Measurements from ENCODE around the gene MGRN1. TPM values are rescaled to one million over a fixed set of nuclear protein-coding genes. Genes with fewer than 3 reads are reported as not detected.

The MGRN1 gene
- total RNA-seq, 5 donors from 2014 or later (not counting 1 experiment from before 2014, with no cell fraction given), result 63.1 to 76.8 (median 72.2) TPM

- CTCF ChIA-PET, result no interaction called here
- no peak for DNase-seq
- peaks cover 20% of the 10 kb centered on the region for H3K36me3 Mint-ChIP-seq
Observed at GRCh38 chr16:4702466-4702808, 77.8 kb downstream of the MGRN1 start.

GRCh38 chr16:4703906-4704305 lies 79.3 kb downstream of the MGRN1 start:
- no peak overlapping the region for H3K27ac Mint-ChIP-seq

More at GRCh38 chr16:4702466-4702808, 77.8 kb downstream of the MGRN1 start:
- no peaks in the 10 kb centered on the region for H3K9me3 ChIP-seq
- Mint-ChIP-seq H3K4me1 (peaks cover 0 to 11% (median 3%) of the 10 kb centered on the region in 3 donors), H3K27ac (peak overlapping the region in 1 of 2 donors; percentile 34), H3K4me3 (no peak overlapping the region), H3K27me3 (no peaks in the 10 kb centered on the region), H3K9me3 (no peaks in the 10 kb centered on the region)
- H3K4me1 ChIP-seq (ENCODE audit: control insufficient read depth in 1 of 2, extremely low read depth in 1 of 2, insufficient read depth in 2 of 2, low read length in 2 of 2), result peaks cover 0 to 29% of the 10 kb centered on the region in 2 experiments
- no peaks in the 10 kb centered on the region for H3K27me3 ChIP-seq (replicated peaks in 1 of 2; ENCODE audit: control insufficient read depth in 2 of 2, extremely low read depth in 1 of 2, insufficient read depth in 2 of 2, low read length in 1 of 2)
- no peak overlapping the region for H3K27ac ChIP-seq (ENCODE audit: low read length)
- peaks cover 15 to 59% of the 10 kb centered on the region in 2 donors for H3K36me3 ChIP-seq (ENCODE audit: control insufficient read depth in 2 of 2, extremely low read depth in 1 of 2, insufficient read depth in 1 of 2, low read length in 1 of 2)
- no peak overlapping the region for H3K4me3 ChIP-seq (ENCODE audit: control insufficient read depth in 1 of 2, extremely low read depth in 1 of 2, low read length in 1 of 2)
- no peak for ATAC-seq (replicated peaks in 1 of 4)
- 100% methylated on average over 2 of the region's 7 CpGs for WGBS (ENCODE audit: insufficient coverage)
- POLR2A ChIA-PET, result no interaction called here

GRCh38 chr16:4704491-4704890 lies 79.9 kb downstream of the MGRN1 start:
- peaks cover 25% of the 10 kb centered on the region for H3K36me3 Mint-ChIP-seq
- POLR2A ChIA-PET, result no interaction called here

More at GRCh38 chr16:4703906-4704305, 79.3 kb downstream of the MGRN1 start:
- H3K4me3 Mint-ChIP-seq, result no peak overlapping the region
- H3K4me3 ChIP-seq (ENCODE audit: control insufficient read depth in 1 of 2, extremely low read depth in 1 of 2, low read length in 1 of 2), result no peak overlapping the region
- ATAC-seq (replicated peaks in 1 of 4), result no peak
- peaks cover 12 to 50% of the 10 kb centered on the region in 2 donors for H3K36me3 ChIP-seq (ENCODE audit: control insufficient read depth in 2 of 2, extremely low read depth in 1 of 2, insufficient read depth in 1 of 2, low read length in 1 of 2)
- DNase-seq, result no peak
- WGBS (ENCODE audit: insufficient coverage), result 0% methylated on average over 2 of the region's 7 CpGs
- peaks cover 0 to 27% of the 10 kb centered on the region in 2 experiments for H3K4me1 ChIP-seq (ENCODE audit: control insufficient read depth in 1 of 2, extremely low read depth in 1 of 2, insufficient read depth in 2 of 2, low read length in 2 of 2)
- no peak overlapping the region for H3K27ac ChIP-seq (ENCODE audit: low read length)
- CTCF ChIA-PET, result interaction anchor here (0.7 kb wide), 2 partner anchors 215 to 723 kb away, joined by 4 to 7 read pairs; no protein-coding TSS in a partner anchor
- peaks cover 24% of the 10 kb centered on the region for H3K36me3 Mint-ChIP-seq
- H3K27me3 Mint-ChIP-seq, result no peaks in the 10 kb centered on the region
- POLR2A ChIA-PET, result no interaction called here
- no peaks in the 10 kb centered on the region for H3K9me3 Mint-ChIP-seq
- peaks cover 0 to 11% (median 3%) of the 10 kb centered on the region in 3 donors for H3K4me1 Mint-ChIP-seq
- H3K9me3 ChIP-seq, result no peaks in the 10 kb centered on the region
- no peaks in the 10 kb centered on the region for H3K27me3 ChIP-seq (replicated peaks in 1 of 2; ENCODE audit: control insufficient read depth in 2 of 2, extremely low read depth in 1 of 2, insufficient read depth in 2 of 2, low read length in 1 of 2)

GRCh38 chr16:4704913-4705312 lies 80.3 kb downstream of the MGRN1 start:
- H3K27ac Mint-ChIP-seq, result no peak overlapping the region
- POLR2A ChIA-PET, result no interaction called here
- CTCF ChIA-PET, result interaction anchor here in 1 of 2 donors (0.8 kb wide), 1 partner anchor 34 kb away, joined by 3 read pairs; no protein-coding TSS in a partner anchor
- 95% methylated on average over 14 of the region's 14 CpGs for WGBS (ENCODE audit: insufficient coverage)
- peaks cover 0 to 8% (median 3%) of the 10 kb centered on the region in 3 donors for H3K4me1 Mint-ChIP-seq
- H3K36me3 ChIP-seq (ENCODE audit: control insufficient read depth in 2 of 2, extremely low read depth in 1 of 2, insufficient read depth in 1 of 2, low read length in 1 of 2), result peaks cover 12 to 49% of the 10 kb centered on the region in 2 donors
- no peak overlapping the region for H3K27ac ChIP-seq (ENCODE audit: low read length)
- H3K4me1 ChIP-seq (ENCODE audit: control insufficient read depth in 1 of 2, extremely low read depth in 1 of 2, insufficient read depth in 2 of 2, low read length in 2 of 2), result peaks cover 0 to 18% of the 10 kb centered on the region in 2 experiments
- H3K4me3 ChIP-seq (ENCODE audit: control insufficient read depth in 1 of 2, extremely low read depth in 1 of 2, low read length in 1 of 2), result no peak overlapping the region
- H3K36me3 Mint-ChIP-seq, result peaks cover 25% of the 10 kb centered on the region
- H3K27me3 ChIP-seq (replicated peaks in 1 of 2; ENCODE audit: control insufficient read depth in 2 of 2, extremely low read depth in 1 of 2, insufficient read depth in 2 of 2, low read length in 1 of 2), result no peaks in the 10 kb centered on the region
- DNase-seq, result no peak
- H3K27me3 Mint-ChIP-seq, result no peaks in the 10 kb centered on the region
- no peak overlapping the region for H3K4me3 Mint-ChIP-seq
- no peaks in the 10 kb centered on the region for H3K9me3 ChIP-seq
- ATAC-seq (replicated peaks in 1 of 4), result no peak
- no peaks in the 10 kb centered on the region for H3K9me3 Mint-ChIP-seq

More at GRCh38 chr16:4704491-4704890, 79.9 kb downstream of the MGRN1 start:
- Mint-ChIP-seq H3K27ac (no peak overlapping the region), H3K4me1 (peaks cover 0 to 11% (median 3%) of the 10 kb centered on the region in 3 donors), H3K27me3 (no peaks in the 10 kb centered on the region), H3K9me3 (no peaks in the 10 kb centered on the region), H3K4me3 (no peak overlapping the region)
- ATAC-seq (replicated peaks in 1 of 4) (no peak), DNase-seq (no peak)
- H3K9me3 ChIP-seq, result no peaks in the 10 kb centered on the region
- H3K27me3 ChIP-seq (replicated peaks in 1 of 2; ENCODE audit: control insufficient read depth in 2 of 2, extremely low read depth in 1 of 2, insufficient read depth in 2 of 2, low read length in 1 of 2), result no peaks in the 10 kb centered on the region
- H3K4me3 ChIP-seq (ENCODE audit: control insufficient read depth in 1 of 2, extremely low read depth in 1 of 2, low read length in 1 of 2), result no peak overlapping the region
- CTCF ChIA-PET, result interaction anchor here in 1 of 2 donors (0.8 kb wide), 1 partner anchor 34 kb away, joined by 3 read pairs; no protein-coding TSS in a partner anchor
- no peak overlapping the region for H3K27ac ChIP-seq (ENCODE audit: low read length)
- H3K4me1 ChIP-seq (ENCODE audit: control insufficient read depth in 1 of 2, extremely low read depth in 1 of 2, insufficient read depth in 2 of 2, low read length in 2 of 2), result peaks cover 0 to 22% of the 10 kb centered on the region in 2 experiments
- H3K36me3 ChIP-seq (ENCODE audit: control insufficient read depth in 2 of 2, extremely low read depth in 1 of 2, insufficient read depth in 1 of 2, low read length in 1 of 2), result peaks cover 12 to 47% of the 10 kb centered on the region in 2 donors
- 84% methylated on average over 3 of the region's 8 CpGs for WGBS (ENCODE audit: insufficient coverage)

- Mint-ChIP-seq H3K36me3 (peaks cover 31% of the 10 kb centered on the region), H3K27ac (no peak overlapping the region), H3K4me1 (no peaks in the 10 kb centered on the region), H3K4me3 (no peak overlapping the region), H3K9me3 (no peaks in the 10 kb centered on the region), H3K27me3 (no peaks in the 10 kb centered on the region)
- WGBS (ENCODE audit: insufficient coverage), result 83% methylated on average over 1 of the region's 7 CpGs
- ATAC-seq (replicated peaks in 1 of 4) (no peak), DNase-seq (no peak)
- peaks cover 13 to 48% of the 10 kb centered on the region in 2 donors for H3K36me3 ChIP-seq (ENCODE audit: control insufficient read depth in 2 of 2, extremely low read depth in 1 of 2, insufficient read depth in 1 of 2, low read length in 1 of 2)
- H3K27ac ChIP-seq (ENCODE audit: low read length), result no peak overlapping the region
- H3K9me3 ChIP-seq, result no peaks in the 10 kb centered on the region
- no peaks in the 10 kb centered on the region for H3K27me3 ChIP-seq (replicated peaks in 1 of 2; ENCODE audit: control insufficient read depth in 2 of 2, extremely low read depth in 1 of 2, insufficient read depth in 2 of 2, low read length in 1 of 2)
- H3K4me3 ChIP-seq (ENCODE audit: control insufficient read depth in 1 of 2, extremely low read depth in 1 of 2, low read length in 1 of 2), result no peak overlapping the region
- ChIA-PET CTCF (no interaction called here), POLR2A (no interaction called here)
- H3K4me1 ChIP-seq (ENCODE audit: control insufficient read depth in 1 of 2, extremely low read depth in 1 of 2, insufficient read depth in 2 of 2, low read length in 2 of 2), result peaks cover 0 to 4% of the 10 kb centered on the region in 2 experiments
Observed at GRCh38 chr16:4706871-4707270, 82.2 kb downstream of the MGRN1 start.

- Histone ChIP-seq H3K27me3 (replicated peaks in 1 of 2; ENCODE audit: control insufficient read depth in 2 of 2, extremely low read depth in 1 of 2, insufficient read depth in 2 of 2, low read length in 1 of 2) (no peaks in the 10 kb centered on the region), H3K36me3 (ENCODE audit: control insufficient read depth in 2 of 2, extremely low read depth in 1 of 2, insufficient read depth in 1 of 2, low read length in 1 of 2) (peaks cover 3 to 46% of the 10 kb centered on the region in 2 donors), H3K27ac (ENCODE audit: low read length) (no peak overlapping the region), H3K9me3 (no peaks in the 10 kb centered on the region), H3K4me3 (ENCODE audit: control insufficient read depth in 1 of 2, extremely low read depth in 1 of 2, low read length in 1 of 2) (no peak overlapping the region), H3K4me1 (ENCODE audit: control insufficient read depth in 1 of 2, extremely low read depth in 1 of 2, insufficient read depth in 2 of 2, low read length in 2 of 2) (no peaks in the 10 kb centered on the region)
- Mint-ChIP-seq H3K4me3 (no peak overlapping the region), H3K4me1 (no peaks in the 10 kb centered on the region), H3K9me3 (no peaks in the 10 kb centered on the region), H3K27me3 (no peaks in the 10 kb centered on the region), H3K27ac (no peak overlapping the region), H3K36me3 (peaks cover 41% of the 10 kb centered on the region)
- WGBS (ENCODE audit: insufficient coverage), result no CpG with 5 or more reads among the region's 4 CpGs
- no peak for ATAC-seq (replicated peaks in 1 of 4)
- POLR2A ChIA-PET, result no interaction called here
- no peak for DNase-seq
- CTCF ChIA-PET, result no interaction called here
Observed at GRCh38 chr16:4709481-4709880, 84.9 kb downstream of the MGRN1 start.
